Adipocyte (in vitro differentiated cells): ENCODE measurements around the gene PDE8B.
"Not testable (repeated sequence)": the region's sequence is repeated elsewhere in the genome, so short reads cannot be mapped to it uniquely, and the experiment has no call there.

ENCODE experiments used
- DNase-seq: peaks from one replicate; pipeline ENCODE4 v3.0.0-alpha.2; 2015; ENCODE audit warnings: low read depth
- H3K27me3 ChIP-seq: replicated peaks from 2 replicates; pipeline ENCODE4 v1.7.0; 2013; ENCODE audit warnings: mild to moderate bottlenecking, low read length, moderate library complexity; ENCODE audit not compliant: control insufficient read depth, insufficient read depth
- H3K36me3 ChIP-seq: 2 replicates; pipeline ENCODE4 v1.7.0; 2013; ENCODE audit warnings: low read length, mild to moderate bottlenecking, moderate library complexity; ENCODE audit not compliant: control insufficient read depth, insufficient read depth, severe bottlenecking
- H3K4me1 ChIP-seq: 2 replicates; pipeline ENCODE4 v1.7.0; 2013; ENCODE audit warnings: mild to moderate bottlenecking, low read length, moderate library complexity; ENCODE audit not compliant: control insufficient read depth, insufficient read depth
- H3K4me3 ChIP-seq: 2 replicates; pipeline ENCODE4 v1.7.0; 2013; ENCODE audit warnings: mild to moderate bottlenecking, low read length, moderate library complexity
- H3K9ac ChIP-seq: 2 replicates; pipeline ENCODE4 v1.7.0; 2013; ENCODE audit warnings: mild to moderate bottlenecking, low read length, moderate library complexity
- H3K9me3 ChIP-seq: 2 replicates; pipeline ENCODE4 v1.7.0; 2013; ENCODE audit warnings: mild to moderate bottlenecking, low read length, moderate library complexity; ENCODE audit not compliant: control insufficient read depth

The PDE8B gene

GRCh38 chr5:77437194-77437593, 226.7 kb downstream of the PDE8B start:
- Histone ChIP-seq H3K27me3 (no peaks in the 10 kb centered on the region), H3K36me3 (peaks cover 78% of the 10 kb centered on the region), H3K9me3 (no peaks in the 10 kb centered on the region), H3K4me1 (no peaks in the 10 kb centered on the region), H3K9ac (no peak overlapping the region), H3K4me3 (no peak overlapping the region)
- DNase-seq: no peak

- DNase-seq: no peak
- no peaks in the 10 kb centered on the region for H3K9me3 ChIP-seq
- no peaks in the 10 kb centered on the region for H3K27me3 ChIP-seq
- H3K4me3 ChIP-seq: no peak overlapping the region
- H3K4me1 ChIP-seq: no peaks in the 10 kb centered on the region
- H3K36me3 ChIP-seq: peaks cover 70% of the 10 kb centered on the region
- no peak overlapping the region for H3K9ac ChIP-seq
Observed at GRCh38 chr5:77438071-77438470, 227.6 kb downstream of the PDE8B start.

DNA sequence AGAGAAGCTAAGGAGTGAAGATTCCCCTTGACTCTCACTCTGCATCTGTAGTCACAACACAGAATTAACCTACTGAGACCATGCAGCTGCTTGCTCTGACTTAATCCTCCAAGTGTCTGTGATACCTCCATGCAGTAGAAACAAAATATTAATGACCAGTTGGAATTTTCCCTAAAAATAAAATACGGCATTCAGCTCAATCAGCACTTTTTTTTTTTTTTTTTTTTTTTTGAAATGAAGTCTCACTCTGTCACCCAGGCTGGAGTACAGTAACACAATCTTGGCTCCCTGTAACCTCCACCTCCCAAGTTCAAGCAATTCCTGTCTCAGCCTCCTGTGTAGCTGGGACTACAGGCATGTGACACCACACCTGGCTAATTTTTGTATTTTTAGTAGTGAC, 233.2 kb downstream of the PDE8B start:
- DNase-seq: no peak
- H3K4me1 ChIP-seq: no peaks in the 10 kb centered on the region
- H3K36me3 ChIP-seq: peaks cover 53% of the 10 kb centered on the region
- H3K9ac ChIP-seq: no peak overlapping the region
- H3K4me3 ChIP-seq: no peak overlapping the region
- H3K9me3 ChIP-seq: no peaks in the 10 kb centered on the region
- no peaks in the 10 kb centered on the region for H3K27me3 ChIP-seq

- Histone ChIP-seq H3K4me1 (peaks cover 1% of the 10 kb centered on the region), H3K9ac (no peak overlapping the region), H3K27me3 (no peaks in the 10 kb centered on the region), H3K4me3 (no peak overlapping the region), H3K36me3 (peaks cover 54% of the 10 kb centered on the region), H3K9me3 (no peaks in the 10 kb centered on the region)
- peak; percentile 64 for DNase-seq
Observed at GRCh38 chr5:77444356-77444755, 233.9 kb downstream of the PDE8B start.

GRCh38 chr5:77448831-77449230, 238.4 kb downstream of the PDE8B start:
- Histone ChIP-seq H3K36me3 (peaks cover 54% of the 10 kb centered on the region), H3K9ac (no peak overlapping the region), H3K9me3 (no peaks in the 10 kb centered on the region), H3K4me3 (no peak overlapping the region), H3K27me3 (no peaks in the 10 kb centered on the region), H3K4me1 (peaks cover 13% of the 10 kb centered on the region)
- DNase-seq: no peak

DNA sequence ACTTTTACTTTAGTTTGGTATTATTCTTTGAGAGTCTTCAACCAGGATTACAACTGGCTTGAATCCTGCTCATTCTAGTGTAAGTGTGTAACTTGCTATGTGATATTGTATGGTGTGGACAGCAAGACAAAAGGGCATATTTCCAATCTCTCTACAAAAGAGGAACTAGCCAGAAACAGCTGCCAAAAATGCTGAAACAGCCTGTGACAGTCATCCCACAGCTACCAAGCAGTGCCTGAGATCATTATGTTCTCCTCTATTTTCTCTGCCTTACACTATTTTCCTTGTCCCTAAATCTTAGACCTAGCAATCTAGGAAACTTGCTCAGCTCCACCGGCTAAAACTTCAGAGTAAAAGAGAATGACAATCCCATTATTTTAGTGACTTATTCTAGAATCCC, 238.8 kb downstream of the PDE8B start:
- no peak for DNase-seq
- H3K27me3 ChIP-seq: no peaks in the 10 kb centered on the region
- H3K36me3 ChIP-seq: peaks cover 55% of the 10 kb centered on the region
- H3K9ac ChIP-seq: no peak overlapping the region
- H3K9me3 ChIP-seq: no peaks in the 10 kb centered on the region
- H3K4me1 ChIP-seq: peaks cover 13% of the 10 kb centered on the region
- H3K4me3 ChIP-seq: no peak overlapping the region

DNA sequence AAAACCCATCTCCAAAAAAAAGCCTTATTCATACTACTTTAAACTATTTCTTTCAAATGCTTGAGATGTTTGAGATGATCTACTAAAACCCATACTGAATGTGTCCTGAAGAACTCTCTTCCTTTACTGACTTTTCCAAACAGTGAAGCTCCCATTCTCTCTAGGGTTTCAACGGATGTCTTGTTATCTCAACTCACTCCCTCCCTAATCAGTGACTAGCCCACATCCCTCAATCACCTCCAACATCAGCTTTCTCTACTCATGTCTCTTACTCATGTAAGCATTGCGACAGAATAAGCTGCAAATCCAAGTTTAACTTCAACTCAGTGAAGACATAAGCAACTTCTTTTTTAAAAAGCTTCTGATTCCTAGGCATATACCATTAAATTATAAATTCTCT, 239.5 kb downstream of the PDE8B start:
- peaks cover 56% of the 10 kb centered on the region for H3K36me3 ChIP-seq
- DNase-seq: peak; percentile 42
- H3K9me3 ChIP-seq: no peaks in the 10 kb centered on the region
- no peak overlapping the region for H3K4me3 ChIP-seq
- H3K9ac ChIP-seq: no peak overlapping the region
- no peaks in the 10 kb centered on the region for H3K27me3 ChIP-seq
- peaks cover 13% of the 10 kb centered on the region for H3K4me1 ChIP-seq

- no peaks in the 10 kb centered on the region for H3K9me3 ChIP-seq
- H3K4me1 ChIP-seq: peaks cover 13% of the 10 kb centered on the region
- no peak overlapping the region for H3K4me3 ChIP-seq
- DNase-seq: no peak
- H3K9ac ChIP-seq: no peak overlapping the region
- peaks cover 48% of the 10 kb centered on the region for H3K36me3 ChIP-seq
- no peaks in the 10 kb centered on the region for H3K27me3 ChIP-seq
Observed at GRCh38 chr5:77452351-77452750, 241.9 kb downstream of the PDE8B start.

DNA sequence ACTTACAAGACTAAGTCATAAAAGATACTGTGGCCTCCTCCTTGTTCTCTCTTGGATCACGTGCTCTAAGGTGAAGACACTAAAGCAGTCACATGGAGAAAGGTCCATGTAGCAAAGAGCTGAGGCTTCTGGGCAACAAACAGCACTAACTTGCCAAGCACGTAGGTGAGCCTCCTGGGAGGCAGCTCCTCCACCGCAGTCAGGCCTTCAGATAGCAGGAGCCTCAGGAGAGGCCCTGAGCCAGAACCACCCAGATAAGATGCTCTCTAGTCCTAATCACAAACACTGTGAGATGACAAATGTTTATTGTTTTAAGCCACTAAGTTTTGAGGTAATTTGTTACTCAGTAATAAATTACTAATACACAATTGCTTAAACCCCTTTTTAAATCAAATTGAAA, 243.6 kb downstream of the PDE8B start:
- H3K9ac ChIP-seq: no peak overlapping the region
- H3K4me3 ChIP-seq: no peak overlapping the region
- H3K9me3 ChIP-seq: no peaks in the 10 kb centered on the region
- H3K4me1 ChIP-seq: peaks cover 13% of the 10 kb centered on the region
- H3K36me3 ChIP-seq: peaks cover 35% of the 10 kb centered on the region
- H3K27me3 ChIP-seq: no peaks in the 10 kb centered on the region
- no peak for DNase-seq

- Histone ChIP-seq H3K9me3 (no peaks in the 10 kb centered on the region), H3K27me3 (no peaks in the 10 kb centered on the region), H3K4me1 (peaks cover 9% of the 10 kb centered on the region), H3K4me3 (no peak overlapping the region), H3K36me3 (peaks cover 28% of the 10 kb centered on the region), H3K9ac (no peak overlapping the region)
- no peak for DNase-seq
Observed at GRCh38 chr5:77461287-77461686, 250.8 kb downstream of the PDE8B start.

DNA sequence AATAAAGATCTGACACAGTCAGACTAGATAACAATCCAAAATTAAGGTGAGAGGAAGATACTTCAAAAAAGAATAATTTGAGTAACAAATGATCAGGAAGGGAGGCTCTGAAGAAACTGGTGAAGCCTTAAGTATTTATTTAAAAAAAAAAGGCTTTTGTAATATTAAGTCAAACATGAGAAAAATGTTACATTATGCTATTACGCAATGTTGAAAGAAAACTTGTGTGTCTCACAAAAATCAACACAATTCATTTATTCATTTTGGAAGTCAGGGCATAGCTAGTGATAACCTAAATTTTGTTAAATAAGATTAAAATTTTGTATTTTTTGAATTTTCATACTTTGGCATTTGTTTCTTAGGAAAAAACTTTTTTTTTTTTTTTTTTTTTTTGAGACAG, 253.4 kb downstream of the PDE8B start:
- Histone ChIP-seq H3K9ac (no peak overlapping the region), H3K36me3 (peaks cover 25% of the 10 kb centered on the region), H3K27me3 (no peaks in the 10 kb centered on the region), H3K4me1 (peaks cover 9% of the 10 kb centered on the region), H3K9me3 (no peaks in the 10 kb centered on the region), H3K4me3 (no peak overlapping the region)
- peak; percentile 72 for DNase-seq

GRCh38 chr5:77468875-77469274, 258.4 kb downstream of the PDE8B start:
- H3K9ac ChIP-seq, H3K4me1 ChIP-seq, H3K27me3 ChIP-seq, H3K9me3 ChIP-seq, H3K4me3 ChIP-seq, H3K36me3 ChIP-seq, DNase-seq: not testable (repeated sequence)
